ENCODE data around the gene DYNLT1. TPM values are rescaled to one million over a fixed set of nuclear protein-coding genes. Genes with fewer than 3 reads are reported as not detected.
"Not testable (repeated sequence)": the region's sequence is repeated elsewhere in the genome, so short reads cannot be mapped to it uniquely, and the experiment has no call there.

DYNLT1 gene
- total RNA-seq, 1 donor from 2014 or later: 138 TPM

DNA sequence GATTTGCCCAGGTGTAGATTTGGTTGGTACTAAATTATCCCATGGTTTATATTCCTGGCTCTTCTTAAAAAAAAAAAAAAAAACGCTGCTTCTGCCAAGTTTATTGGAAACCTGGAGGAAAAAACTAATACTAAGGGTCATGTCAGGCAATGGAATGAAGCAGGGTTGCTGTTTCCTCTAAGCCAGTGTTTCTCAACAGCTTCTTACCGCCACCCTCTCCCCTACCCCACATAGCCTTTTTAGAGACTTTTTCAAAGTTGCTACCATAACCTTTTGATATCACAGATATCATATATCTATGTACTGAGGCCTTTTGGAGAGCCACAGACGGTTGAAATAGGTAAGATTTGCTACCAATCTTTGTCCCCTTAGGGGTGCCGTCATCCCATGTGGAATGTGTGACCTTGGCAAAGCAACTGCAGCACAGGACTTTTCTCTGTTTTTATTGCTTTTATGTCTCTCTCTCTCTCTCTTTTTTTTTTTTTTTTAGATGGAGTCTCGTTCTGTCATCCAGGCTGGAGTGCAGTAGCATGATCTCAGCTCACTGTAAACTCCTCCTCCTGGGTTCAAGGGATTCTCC, 40.3 kb upstream of the DYNLT1 start:
- H3K4me3 Mint-ChIP-seq: no peak overlapping the region
- DNase-seq (ENCODE audit: extremely low spot score, unreplicated experiment): peak; percentile 4
- no peaks in the 10 kb centered on the region for H3K9me3 Mint-ChIP-seq
- no peak overlapping the region for H3K27ac Mint-ChIP-seq
- no peaks in the 10 kb centered on the region for H3K27me3 Mint-ChIP-seq
- peaks cover 8% of the 10 kb centered on the region for H3K4me1 Mint-ChIP-seq (ENCODE audit: unreplicated experiment)
- no peaks in the 10 kb centered on the region for H3K36me3 Mint-ChIP-seq
- TF ChIP-seq CTCF (conservative IDR thresholded peaks at IDR 0.05): no peak

GRCh38 chr6:158684311-158684710, 39.8 kb upstream of the DYNLT1 start:
- no peak for TF ChIP-seq CTCF (conservative IDR thresholded peaks at IDR 0.05)
- Mint-ChIP-seq H3K27me3 (no peaks in the 10 kb centered on the region), H3K27ac (no peak overlapping the region), H3K36me3 (no peaks in the 10 kb centered on the region), H3K9me3 (no peaks in the 10 kb centered on the region), H3K4me3 (no peak overlapping the region), H3K4me1 (ENCODE audit: unreplicated experiment) (peaks cover 8% of the 10 kb centered on the region)
- peak; percentile 54 for DNase-seq (ENCODE audit: extremely low spot score, unreplicated experiment)

- no peaks in the 10 kb centered on the region for H3K27me3 Mint-ChIP-seq
- no peaks in the 10 kb centered on the region for H3K36me3 Mint-ChIP-seq
- no peak overlapping the region for H3K27ac Mint-ChIP-seq
- no peak for TF ChIP-seq CTCF (conservative IDR thresholded peaks at IDR 0.05)
- H3K9me3 Mint-ChIP-seq: no peaks in the 10 kb centered on the region
- no peak overlapping the region for H3K4me3 Mint-ChIP-seq
- H3K4me1 Mint-ChIP-seq (ENCODE audit: unreplicated experiment): peaks cover 9% of the 10 kb centered on the region
- peak; percentile 8 for DNase-seq (ENCODE audit: extremely low spot score, unreplicated experiment)
These were observed 35.9 kb upstream of the DYNLT1 start for GRCh38 chr6:158680481-158680880.

- no peak for TF ChIP-seq CTCF (conservative IDR thresholded peaks at IDR 0.05)
- H3K4me1 Mint-ChIP-seq (ENCODE audit: unreplicated experiment): peaks cover 9% of the 10 kb centered on the region
- H3K27ac Mint-ChIP-seq: no peak overlapping the region
These were observed 35.5 kb upstream of the DYNLT1 start for GRCh38 chr6:158680015-158680414.

DNA sequence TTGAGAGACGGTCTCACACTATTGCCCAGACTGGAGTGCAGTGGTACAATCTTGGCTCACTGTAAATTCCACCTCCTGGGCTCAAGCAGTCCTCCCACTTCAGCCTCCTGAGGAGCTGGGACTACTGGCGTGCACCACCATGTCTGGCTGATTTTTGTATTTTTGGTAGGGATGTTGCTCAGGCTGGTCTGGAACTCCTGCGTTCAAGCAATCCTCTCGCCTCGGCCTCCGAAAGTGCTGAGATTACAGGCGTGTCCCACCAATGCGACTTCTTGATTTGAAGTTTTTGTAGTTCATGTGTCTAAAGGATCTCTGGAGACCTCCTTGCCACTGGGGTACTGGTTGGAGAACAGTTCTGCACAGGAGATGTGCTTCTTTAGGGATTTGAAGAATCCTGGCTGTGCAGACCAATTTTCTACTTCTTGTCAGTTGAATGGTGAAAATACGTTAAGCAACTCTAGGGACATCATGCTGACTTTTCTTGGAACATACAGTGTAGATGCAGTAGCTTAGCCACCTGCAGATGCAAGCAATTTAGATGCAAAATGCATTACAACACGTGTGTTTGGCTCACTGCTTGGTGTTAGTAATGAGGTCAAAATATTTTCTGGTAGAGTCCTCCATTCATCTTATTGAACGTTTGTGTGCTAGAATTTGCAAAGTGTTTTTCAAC, 33.5 kb upstream of the DYNLT1 start:
- H3K4me1 Mint-ChIP-seq (ENCODE audit: unreplicated experiment): peaks cover 9% of the 10 kb centered on the region
- H3K36me3 Mint-ChIP-seq: no peaks in the 10 kb centered on the region
- H3K4me3 Mint-ChIP-seq: no peak overlapping the region
- TF ChIP-seq CTCF (conservative IDR thresholded peaks at IDR 0.05): no peak
- no peak for DNase-seq (ENCODE audit: extremely low spot score, unreplicated experiment)
- H3K9me3 Mint-ChIP-seq: no peaks in the 10 kb centered on the region
- H3K27me3 Mint-ChIP-seq: no peaks in the 10 kb centered on the region
- no peak overlapping the region for H3K27ac Mint-ChIP-seq

More at GRCh38 chr6:158680015-158680414, 35.5 kb upstream of the DYNLT1 start:
- no peaks in the 10 kb centered on the region for H3K9me3 Mint-ChIP-seq
- no peaks in the 10 kb centered on the region for H3K27me3 Mint-ChIP-seq
- H3K36me3 Mint-ChIP-seq: no peaks in the 10 kb centered on the region
- no peak for DNase-seq (ENCODE audit: extremely low spot score, unreplicated experiment)
- no peak overlapping the region for H3K4me3 Mint-ChIP-seq

DNA sequence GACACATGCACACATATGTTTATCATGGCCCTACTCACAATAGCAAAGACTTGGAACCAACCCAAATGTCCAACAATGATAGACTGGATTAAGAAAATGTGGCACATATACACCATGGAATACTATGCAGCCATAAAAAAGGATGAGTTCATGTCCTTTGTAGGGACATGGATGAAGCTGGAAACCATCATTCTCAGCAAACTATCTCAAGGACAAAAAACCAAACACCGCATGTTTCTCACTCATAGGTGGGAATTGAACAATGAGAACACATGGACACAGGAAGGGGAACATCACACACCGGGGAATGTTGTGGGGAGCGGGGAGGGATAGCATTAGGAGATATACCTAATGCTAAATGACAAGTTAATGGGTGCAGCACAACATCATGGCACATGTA, 32.6 kb upstream of the DYNLT1 start:
- H3K9me3 Mint-ChIP-seq, H3K4me3 Mint-ChIP-seq: not testable (repeated sequence)

More for the DNA sequence above, 32.6 kb upstream of the DYNLT1 start:
- H3K4me1 Mint-ChIP-seq (ENCODE audit: unreplicated experiment); H3K27me3 Mint-ChIP-seq; H3K27ac Mint-ChIP-seq; H3K36me3 Mint-ChIP-seq; DNase-seq (ENCODE audit: extremely low spot score, unreplicated experiment): not testable (repeated sequence)

Data from type B pancreatic cell (in vitro differentiated cells).